Activated CD8-positive, alpha-beta memory T cell treated with anti-CD3 and anti-CD28 coated beads, Interleukin-2, amount 50 U/mL, for 1 hour (primary cell): Measurements from ENCODE around the gene TEX29.

ENCODE experiments used
- DNase-seq: peaks from one replicate; pipeline ENCODE4 v3.0.0-alpha.2; 2020; ENCODE audit errors: extremely low read depth

TEX29 gene

DNA sequence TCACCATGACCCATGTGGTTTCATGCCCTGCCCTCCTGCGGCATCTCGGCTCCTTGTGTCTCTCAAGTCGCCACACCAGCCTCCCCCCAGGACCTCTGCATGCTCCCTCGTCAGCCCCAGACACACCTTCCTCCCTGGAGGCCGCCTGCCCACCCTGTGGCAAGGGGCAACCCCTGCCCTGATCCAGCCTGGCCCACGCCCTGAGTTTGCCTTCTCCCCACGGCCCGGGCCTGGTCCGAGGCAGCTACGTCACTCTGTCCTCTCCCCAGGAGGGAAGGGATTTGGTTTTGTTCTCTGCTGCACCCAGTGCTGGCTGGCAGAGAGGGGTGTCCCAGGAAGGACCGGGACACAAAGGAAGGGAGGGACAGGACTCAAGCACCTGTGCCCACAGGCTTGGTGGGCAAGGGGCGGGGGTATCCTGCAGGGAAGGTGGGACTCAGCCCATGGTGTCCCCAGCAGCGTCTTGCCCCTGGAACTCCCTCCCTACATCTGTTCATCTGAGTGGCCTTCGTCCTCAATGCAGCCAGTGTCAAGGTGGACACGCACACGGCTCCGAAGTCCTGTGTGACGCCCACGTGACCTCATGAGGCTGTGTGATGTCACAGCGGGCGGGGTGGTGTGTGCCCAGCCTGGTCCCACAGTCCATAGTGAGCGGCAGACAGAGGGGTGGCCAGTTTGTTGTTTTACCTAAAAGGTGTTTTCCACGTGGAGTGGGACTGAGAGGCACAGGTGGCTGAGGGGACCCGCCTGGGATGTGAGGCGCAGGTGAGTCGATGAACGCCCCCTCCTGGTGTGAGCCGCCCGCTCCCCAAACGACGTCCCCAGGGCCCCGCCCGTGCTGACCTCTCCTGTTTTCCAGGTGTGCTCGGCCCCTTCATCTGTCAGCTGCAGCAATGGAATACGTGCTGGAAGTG is at the start of gene TEX29:
Gene TEX29 (plus strand): TSS at position 645 of the 914 bp plus-strand sequence. CDS start 249 bp downstream, at position 894.
- no peak for DNase-seq

DNA sequence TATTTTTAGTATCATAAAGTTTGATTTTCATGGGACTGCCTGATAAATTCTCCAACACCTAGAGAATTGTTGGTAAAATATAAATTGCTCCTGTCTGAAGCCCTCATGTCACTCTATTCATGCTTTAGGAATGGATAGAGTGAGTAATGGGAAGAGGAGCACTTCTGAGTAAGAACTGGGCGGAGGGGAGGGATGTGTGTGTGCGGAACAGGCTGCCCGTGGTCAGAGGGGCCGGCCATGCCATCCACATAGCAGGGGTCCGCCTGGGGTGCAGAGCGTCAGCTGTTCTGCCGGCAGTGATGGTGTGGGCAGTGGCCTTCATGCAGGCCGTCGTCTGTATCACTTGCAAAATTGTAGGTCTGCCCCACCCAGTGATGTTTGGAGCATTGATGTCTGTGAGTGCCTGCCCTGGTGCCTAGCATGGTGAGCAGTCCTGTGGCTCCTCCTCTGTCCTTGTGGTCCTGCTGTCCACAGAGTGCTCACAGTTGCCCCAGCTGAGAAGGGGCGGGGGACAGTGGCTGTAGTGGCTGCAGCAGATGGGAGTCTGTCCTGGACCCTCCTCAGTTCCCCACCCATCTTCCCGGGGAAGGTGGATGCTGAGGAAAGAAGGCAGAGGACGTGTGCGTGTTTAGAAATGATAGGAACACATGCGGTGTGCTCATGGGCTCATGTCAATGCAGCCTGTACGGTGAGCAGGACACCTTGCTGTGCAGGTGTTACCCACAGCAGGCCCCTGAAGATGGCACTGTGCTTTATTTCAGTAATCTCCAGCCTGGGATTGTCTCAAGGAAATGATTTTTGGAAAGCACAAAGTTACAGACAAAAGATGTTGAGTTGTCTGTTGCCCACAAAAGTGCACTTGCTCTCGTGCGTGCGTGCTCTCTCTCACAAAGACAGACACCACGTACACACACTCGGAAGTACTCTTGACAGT is 49.4 kb upstream of the TEX29 start:
- DNase-seq: no peak

DNA sequence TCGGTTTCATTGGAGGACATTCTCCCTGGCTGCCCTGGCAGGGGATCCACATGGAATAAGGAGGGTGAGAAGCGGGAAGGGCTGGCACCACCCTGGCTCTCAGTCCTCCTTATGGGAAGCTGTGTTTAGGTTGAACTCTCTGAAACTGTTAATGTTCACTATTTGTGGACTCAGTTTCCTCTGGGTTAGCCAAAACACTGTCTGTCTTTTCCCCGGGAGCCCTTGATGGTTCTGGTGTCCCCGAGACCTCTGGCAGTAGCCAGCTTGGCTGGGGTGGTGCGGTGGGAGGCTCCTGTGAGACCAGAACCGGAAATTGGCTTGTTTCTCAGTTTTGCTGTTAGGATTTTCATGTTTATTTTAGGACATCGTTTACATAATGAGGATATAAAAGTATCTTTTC is 48.3 kb upstream of the TEX29 start:
- DNase-seq: no peak

DNA sequence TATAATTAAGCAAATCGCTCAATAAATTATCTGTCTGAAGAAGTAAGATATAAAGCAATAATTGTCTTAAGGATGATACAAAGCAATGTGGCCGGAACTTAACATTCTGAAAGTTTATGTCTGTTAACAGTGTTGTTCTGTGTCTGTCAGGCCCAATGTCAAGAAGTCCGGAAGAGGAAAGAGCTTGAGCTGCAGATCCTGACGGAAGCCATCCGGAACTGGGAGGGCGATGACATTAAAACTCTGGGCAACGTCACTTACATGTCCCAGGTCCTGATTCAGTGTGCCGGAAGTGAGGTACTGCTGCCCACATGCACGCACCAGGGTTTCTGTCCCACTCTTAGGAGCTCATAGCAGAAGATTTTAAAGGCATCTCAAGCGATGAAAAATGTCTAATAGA is 45.1 kb upstream of the TEX29 start:
- DNase-seq: no peak

DNA sequence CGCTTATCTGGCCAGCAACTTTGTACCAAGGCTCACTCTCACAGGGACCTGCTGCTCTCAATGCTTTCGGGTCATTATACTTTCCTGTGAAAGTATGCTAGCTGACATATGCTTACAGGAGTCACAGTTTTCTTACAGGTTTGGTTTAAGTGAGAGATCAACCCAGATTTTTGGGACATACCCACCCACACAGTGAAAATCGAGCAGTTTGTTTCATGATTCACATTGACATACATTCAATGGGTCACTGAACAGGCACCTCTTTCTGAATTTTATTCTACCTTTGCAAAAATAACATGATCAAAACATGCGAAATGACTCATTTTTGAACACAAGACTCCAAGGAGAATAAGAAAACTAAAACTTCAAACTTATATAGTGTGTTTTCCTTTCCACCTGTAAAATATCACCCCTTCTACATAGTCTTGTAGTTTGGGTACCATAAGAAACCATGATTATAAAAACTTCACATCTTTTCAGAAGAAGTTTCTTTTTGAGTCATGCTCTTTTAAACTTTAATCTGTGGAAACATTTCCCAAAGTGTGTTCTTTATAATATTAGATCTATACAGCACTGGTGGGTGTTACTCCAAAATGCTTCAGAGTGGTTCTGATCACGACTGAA is 44.3 kb upstream of the TEX29 start:
- no peak for DNase-seq

DNA sequence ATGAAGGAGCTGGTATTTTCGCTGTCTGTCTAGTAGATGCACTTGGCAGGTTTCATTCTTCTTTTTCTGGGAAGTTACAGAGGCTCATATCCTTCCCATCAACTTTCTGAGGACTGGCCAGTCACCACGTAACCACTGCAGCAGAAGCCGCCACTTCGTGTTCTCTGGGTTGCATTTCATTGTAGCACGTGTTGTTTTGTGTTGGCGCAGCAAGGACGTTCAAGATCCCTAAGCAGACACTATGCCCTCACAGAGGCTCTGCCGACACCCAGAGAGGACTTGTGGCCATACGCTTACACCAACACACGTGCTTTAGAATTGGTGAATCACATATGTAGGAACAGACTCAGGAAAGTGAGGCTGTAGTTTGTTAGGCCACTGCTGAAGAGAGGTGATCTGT is 42.2 kb upstream of the TEX29 start:
- no peak for DNase-seq

DNA sequence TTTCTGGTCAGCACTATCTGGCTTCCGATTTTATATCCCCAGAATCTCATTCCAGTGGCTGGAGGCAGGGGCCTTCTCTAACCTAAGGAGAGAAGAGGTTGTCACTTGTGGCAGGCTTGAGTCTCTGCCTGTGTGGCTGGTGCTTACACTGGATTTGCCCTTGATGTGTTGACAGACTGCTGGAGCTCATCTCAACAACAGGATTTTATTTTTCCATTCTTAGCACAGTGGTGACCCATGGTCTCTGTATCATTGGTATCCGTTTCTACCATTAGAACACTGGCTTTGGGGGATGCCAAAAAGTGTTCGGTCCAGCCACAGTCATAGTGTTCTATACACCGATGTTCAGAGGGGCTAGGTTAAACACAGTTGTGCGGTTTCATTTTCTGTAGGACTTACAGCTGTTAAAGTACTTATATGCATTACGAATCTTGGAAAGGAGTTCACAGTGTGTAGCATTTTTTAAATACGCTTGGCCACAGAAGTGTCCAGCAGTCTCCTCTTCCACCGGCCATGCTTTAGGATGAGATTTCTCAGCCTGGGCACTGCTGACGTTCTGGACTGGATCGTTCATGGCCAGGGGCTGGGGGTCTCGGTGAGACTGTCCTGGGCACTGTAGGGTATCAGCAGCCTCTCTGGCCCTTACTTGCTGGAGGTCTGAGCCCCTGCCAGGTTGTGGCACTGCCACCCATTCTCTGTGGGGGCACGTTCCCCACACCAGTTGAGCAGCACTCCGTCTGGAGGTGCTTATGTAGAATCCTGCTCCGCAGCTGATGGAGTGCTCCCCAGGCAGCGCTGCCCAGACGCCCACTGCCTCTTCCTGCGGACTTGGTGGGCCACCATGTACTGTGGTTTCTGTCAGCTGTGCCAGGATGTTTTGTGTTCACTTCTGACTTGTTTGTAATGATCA is 41.4 kb upstream of the TEX29 start:
- DNase-seq: no peak

DNA sequence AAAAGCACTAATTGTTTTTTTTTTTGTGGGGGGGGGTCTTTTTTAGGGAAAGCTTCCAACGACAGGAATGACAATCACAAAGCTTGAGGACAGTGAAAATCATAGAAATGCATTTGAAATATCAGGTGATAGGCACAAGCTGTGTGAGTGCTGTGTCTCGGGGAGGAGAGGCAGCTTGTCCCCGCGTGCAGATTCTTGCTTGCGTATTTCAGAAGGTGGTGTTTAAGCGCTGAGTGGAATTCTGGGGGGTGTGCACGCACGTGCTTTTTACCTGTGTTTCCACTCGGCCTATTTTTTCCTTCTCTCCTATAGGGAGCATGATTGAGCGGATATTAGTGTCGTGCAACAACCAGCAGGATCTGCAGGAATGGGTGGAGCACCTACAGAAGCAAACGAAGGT is 40.2 kb upstream of the TEX29 start:
- DNase-seq: no peak

DNA sequence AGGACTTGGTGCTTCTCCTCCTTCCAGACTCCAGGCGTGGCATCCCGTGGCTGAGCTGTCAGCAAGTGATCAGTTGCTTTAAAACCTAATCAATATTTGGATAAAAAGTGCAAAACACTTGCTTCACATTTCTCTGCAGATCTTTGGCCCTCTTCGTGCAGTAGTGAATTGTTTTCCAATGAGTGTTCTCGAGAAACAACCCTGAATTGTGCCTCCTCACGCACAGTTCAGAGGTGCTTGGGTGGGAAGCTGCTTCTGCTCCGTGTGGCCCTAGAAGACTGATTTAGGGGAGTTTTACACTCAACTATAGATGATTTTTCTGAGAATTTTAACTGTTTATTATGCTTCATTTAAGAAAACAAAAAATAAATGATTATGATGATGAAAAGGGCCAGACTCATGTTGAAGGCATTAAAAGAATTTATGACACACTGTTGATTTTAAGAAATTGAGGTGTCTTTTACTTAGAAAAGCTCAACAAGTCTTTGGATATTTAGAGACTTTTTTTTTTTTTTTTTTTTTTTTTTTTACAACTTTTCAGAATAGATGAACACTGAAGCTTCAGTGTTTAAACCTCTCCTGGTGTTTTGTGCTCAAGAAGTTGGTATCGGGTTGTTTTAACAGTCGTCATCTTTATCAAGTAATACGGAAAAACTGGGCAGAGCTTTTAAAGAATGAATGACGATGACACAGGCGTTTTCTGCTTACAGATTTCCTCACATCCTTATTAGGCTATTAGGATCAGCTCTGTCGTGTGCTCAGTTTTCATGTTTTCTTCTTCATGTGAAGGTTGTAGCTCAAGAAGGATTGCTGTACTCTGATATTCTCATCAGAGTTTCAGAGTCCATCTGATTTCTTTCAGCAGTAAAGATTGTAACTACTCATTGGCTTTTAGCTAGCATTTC is 39.5 kb upstream of the TEX29 start:
- no peak for DNase-seq

DNA sequence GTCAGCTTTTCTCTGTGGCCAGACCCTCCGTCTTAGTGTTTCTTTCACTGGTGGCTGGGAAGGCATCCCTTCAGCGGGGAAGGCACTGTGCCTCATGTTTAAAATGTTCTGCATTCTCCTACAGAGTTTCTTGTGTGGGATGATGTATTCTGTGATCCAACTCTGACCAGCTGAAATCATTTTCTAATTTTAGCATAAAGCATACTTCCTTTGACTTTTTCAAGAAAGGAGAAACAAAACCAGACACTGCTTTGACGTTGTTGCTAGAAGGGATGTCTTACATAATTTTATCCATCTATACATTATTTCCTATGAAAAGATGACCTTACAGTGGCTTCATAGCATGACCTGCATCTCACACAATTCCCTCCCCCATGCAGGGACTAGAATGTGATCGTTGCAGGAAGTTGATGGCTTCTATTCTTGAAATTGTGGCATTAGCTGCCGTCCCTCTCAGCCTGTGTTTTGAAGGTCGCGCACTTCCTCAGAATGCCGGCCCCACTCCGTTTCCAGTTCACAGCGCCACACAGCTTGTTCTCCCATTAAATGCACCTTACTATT is 38.6 kb upstream of the TEX29 start:
- no peak for DNase-seq

DNA sequence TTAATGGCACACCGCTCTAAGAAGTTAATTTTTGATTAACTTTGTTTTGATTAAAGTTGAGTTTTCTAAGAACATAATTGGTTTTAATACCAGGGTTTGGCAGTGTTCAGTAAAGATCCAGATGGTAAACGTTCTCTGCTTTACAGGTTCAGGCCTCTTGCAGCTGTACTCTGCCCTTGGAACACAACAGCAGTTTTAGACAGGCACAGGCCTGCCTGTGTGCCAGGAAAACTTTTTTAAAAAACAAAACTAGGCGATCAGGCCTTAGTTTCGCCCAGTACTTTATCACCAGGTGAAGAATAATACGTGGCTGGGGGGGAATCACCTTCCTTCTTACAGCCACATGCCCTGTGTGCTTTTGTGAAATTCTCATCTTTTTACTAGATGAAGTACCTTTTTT is 38.0 kb upstream of the TEX29 start:
- no peak for DNase-seq

DNA sequence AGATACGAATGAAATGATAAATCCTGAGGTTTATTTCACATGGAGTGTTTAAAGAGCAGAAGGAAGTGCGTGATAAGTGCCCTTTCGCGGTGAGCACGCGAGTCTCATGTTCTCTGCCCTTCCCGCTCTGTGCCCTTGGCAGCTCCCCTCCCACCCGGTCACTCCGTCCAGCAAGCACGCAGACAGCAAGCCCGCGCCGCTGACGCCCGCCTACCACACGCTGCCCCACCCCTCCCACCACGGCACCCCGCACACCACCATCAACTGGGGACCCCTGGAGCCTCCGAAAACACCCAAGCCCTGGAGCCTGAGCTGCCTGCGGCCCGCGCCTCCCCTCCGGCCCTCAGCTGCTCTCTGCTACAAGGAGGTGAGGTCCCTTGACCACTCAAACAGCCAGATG is 37.4 kb upstream of the TEX29 start:
- DNase-seq: no peak

DNA sequence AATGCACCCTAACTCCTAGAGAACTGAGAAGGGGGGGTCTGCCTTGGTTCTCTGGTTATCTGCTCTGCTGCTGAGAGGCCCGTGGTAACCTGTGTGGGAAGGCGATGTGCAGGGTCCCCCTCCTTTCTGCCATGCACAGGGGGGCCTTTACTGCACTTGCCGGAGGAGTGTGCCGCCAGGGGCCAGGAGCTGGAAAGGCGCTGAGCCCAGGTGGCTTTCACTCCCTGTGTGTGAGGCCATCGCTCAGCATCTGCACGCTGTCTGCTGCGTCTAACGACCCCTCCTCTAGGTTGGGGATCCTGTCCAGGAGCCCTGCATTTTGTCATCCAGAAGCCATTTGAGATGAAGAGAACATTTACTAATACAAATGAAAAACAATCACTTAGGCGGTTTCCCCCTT is 37.0 kb upstream of the TEX29 start:
- DNase-seq: no peak

DNA sequence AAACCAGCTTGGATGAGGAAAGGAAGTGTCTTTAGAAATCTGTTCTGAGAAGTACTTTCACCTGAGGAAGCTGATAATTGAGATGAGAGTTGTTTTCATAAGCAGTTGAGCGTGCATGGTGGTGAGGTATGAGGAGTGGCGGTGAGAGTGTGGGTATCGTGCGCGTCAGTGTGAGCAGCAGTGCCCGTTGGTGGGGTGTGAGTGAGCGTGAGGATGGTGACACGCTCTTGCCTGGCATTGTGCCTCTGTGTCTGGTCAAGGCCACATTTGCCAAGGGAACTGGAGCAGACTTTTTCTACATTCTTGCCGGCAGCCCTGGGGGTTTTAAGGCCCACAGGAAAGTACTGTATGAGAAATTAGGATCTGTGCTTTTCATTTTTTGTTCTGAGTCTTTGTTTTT is 36.5 kb upstream of the TEX29 start:
- DNase-seq: no peak

DNA sequence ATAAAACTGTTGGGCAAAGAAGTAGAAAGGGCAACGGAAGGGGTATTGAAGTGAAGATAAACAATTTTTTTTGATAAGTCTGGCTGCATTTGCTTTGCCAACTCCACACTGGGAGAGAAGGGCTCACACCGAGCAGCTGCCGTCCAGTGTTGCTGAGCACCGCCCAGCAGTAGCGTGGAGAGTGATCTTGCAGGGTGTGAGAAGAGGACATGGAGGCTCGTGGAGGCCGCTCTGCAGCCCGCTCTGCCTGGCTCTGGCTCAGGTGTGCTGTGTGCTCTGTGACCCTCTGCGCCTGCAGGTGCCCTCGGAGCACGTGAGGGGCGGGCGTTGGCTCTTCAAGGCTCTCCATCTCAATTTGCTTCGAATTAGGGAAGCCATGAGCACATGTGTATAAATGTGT is 35.9 kb upstream of the TEX29 start:
- no peak for DNase-seq

DNA sequence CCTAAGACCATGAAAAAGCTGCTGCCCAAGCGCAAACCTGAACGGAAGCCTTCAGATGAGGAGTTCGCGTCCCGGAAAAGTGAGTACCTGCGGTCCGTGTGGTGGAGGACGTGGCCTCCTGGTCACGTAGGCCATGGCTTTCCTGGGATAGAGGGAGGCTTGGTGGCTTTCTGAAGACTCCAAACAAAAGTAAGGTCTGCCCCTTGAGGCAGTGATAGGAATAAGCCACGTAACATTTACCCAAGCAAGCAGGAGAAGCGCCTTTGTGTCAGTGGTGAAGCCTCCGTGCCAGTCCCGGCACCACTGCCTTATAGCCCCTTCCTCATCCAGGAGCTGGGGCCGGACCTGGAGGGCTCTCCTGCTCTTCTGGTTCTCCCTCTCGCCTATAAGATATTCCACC is 34.3 kb upstream of the TEX29 start:
- no peak for DNase-seq

DNA sequence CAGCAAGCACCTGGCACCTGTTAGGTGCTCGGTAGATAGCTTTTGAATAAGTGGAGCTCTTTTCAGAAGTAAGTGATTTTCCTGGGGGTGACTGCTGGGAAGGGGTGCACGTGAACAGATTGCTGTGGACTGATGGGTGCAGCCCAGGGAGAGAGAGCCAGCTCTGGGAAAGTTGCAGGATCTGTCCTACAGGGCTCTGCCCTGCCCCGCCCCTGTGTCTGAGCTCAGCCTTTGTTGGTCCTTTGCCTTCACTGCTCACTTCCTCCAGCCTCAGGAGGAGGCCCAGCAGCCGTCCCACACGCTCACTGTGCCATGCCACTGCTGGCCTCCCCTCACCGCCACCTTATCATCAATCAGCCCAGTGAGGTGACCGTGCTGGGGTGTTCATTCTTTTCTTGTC is 33.7 kb upstream of the TEX29 start:
- no peak for DNase-seq

DNA sequence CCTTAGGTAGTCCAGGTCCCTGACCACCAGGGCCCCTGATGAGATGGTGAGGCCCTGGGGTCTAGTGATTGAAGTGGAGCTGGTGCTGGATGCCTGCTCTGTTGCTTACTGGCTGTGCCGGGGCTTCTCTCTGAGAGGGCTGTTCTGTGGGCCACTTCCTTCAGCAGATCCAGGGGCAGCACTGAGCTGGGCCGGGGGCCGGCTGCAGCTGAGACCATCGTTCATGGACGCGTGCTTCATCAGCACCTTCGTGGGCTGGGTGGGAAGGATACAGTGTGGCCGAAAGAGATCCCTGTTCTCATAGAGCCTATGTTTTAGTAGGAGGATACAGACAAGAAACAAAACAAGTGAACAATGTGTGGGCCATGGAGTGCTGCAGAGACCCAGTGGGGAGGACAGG is 33.2 kb upstream of the TEX29 start:
- DNase-seq: no peak

DNA sequence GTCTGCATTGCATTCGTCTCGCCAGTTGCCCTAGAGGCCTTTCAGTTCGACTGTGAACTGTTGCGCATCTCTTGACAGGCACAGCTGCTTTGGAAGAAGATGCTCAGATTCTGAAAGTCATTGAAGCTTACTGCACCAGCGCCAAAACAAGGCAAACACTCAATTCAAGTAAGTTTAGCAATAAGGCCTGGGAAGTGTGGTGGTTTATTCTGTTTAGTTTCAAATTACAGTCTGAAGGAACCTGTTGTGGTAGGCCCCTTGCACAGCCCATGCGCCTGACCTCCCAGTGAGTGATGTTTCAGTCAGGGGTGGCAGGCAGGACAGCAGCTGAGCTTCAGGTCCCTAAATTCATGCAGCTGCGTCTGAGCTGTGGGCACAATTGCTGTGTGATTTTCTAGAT is 32.2 kb upstream of the TEX29 start:
- no peak for DNase-seq

DNA sequence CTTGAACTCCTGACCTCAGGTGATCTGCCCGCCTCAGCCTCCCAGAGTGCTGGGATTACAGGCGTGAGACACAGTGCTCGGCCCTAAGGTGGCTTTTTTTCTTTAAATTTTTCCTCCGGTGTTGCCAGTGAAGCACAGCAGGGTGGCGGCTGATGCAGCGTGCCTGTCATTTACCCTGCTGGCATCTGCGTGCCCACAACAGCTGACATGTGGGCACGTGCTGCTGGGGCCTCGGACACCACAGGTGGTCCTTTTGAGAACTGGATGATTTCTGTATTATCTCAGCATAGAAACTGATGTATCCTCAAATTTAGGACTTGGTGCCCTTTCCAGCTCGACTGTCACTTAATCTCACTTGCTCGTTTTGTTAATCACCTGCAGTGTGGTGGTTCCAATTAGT is 31.2 kb upstream of the TEX29 start:
- DNase-seq: no peak
